Epidermal melanocyte (primary cell): ENCODE data around the gene UBE2I.

ENCODE experiments used
- DNase-seq: peaks from one replicate; pipeline ENCODE4 v3.0.0; 2011; ENCODE audit warnings: low spot score; ENCODE audit not compliant: insufficient read length

Gene UBE2I

DNA sequence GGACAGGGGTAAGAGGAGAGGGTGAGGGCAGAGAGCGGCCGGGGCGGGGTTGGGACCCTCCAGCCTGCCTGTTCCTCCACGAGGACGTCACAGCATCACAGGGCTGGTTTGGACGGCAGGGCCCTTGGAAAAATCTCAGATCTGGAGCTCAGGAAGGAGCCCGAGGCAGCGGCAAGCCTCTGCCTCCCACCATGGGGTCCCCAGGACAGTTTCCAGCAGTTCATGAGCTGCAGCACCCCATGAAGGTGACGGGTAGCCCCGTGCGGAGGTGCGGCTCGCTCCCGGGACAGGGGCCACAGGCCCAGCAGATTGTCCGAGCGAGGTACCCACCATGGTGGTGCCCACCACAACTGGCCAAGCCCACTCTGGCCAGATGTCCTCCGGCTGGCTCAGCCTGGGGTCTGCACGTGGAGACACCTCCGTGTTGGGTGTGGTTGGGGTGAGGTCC lies 32.3 kb upstream of the UBE2I start:
- DNase-seq: no peak

DNA sequence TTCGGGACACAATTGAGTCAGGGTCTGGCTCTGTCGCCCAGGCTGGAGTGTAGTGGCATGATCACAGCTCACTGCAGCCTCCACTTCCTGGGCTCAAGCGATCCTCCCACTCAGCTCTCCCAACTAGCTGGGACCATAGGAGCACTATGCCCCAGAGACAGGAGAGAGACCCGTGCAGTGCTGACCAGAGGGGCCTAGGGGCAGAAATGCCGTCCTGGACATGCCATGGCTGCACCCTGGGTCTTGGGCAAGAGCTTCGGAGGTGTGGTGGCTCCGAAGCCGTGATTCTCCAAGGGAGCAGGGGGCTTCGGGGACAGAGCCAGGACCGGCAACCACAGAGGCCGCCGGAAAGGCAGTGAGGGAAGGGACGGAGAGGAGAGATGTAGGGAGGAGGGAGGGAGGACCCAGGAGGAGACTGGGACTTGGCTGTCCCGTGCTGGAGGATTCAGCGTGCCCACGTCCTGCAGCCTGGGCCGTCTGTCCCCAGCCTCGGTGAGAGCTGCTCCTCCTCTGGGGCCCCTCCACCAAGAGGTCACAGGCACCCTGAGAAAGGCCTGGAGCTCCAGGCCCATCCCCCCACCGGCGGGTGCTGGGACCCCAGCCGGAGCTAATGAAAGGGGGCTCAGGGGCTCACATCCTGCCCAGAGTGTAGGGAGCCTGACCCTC lies 31.7 kb upstream of the UBE2I start:
- DNase-seq: no peak

- no peak for DNase-seq
Observed at GRCh38 chr16:1278477-1278876, 31.0 kb upstream of the UBE2I start.

GRCh38 chr16:1279081-1279944 lies 30.1 kb upstream of the UBE2I start:
- no peak for DNase-seq

DNA sequence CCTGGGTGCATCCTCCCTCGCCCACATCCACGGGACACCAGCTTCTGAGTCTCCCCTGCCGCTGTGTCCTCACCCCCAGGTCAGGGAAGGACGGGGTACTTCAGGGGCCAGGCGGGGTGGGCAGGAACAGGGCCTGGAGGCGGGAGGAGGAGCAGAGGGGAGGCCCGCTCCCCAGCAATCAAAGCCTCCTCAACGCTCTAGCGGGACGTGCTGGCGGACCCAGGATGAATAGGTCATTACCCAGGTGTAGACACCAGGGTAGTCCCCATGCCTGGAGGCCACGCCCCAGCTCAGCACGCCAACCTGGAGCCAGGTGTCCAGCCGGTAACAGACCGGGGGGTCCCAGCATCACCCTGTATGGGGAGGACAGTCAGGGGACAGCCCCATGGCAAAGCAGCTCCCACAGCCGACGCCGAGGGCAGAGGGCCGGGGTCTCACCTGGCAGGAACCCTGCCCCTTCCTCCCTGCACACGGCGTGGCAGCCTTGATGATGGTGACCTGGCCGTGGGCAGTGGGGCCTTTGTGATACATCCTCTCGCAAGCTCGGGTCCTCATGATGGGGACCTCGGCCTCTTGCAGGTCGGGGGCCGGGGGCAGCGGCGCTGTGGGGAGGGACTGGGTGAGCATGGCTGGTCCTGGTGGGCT lies 29.4 kb upstream of the UBE2I start:
- no peak for DNase-seq

DNA sequence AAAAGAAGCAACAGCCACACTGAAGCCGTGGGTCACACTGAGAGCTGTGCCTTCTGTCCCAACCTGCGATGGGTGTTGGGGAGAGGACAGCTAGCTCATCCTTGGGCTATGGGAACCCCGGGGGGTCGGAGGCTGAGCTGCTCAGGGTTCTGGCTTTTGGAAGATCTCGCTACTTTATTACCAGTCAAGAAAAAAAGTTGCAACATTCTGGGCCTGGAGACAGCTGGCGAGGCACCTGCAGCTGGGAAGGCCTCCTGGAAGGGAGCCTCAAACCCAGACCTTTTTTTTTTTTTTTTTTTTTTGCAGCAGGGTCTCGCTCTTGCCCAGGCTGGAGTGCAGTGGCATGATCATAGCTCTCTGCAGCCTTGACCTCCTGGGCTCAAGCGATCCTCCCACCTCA lies 28.7 kb upstream of the UBE2I start:
- DNase-seq: no peak

GRCh38 chr16:1281517-1281916 lies 27.9 kb upstream of the UBE2I start:
- no peak for DNase-seq

DNA sequence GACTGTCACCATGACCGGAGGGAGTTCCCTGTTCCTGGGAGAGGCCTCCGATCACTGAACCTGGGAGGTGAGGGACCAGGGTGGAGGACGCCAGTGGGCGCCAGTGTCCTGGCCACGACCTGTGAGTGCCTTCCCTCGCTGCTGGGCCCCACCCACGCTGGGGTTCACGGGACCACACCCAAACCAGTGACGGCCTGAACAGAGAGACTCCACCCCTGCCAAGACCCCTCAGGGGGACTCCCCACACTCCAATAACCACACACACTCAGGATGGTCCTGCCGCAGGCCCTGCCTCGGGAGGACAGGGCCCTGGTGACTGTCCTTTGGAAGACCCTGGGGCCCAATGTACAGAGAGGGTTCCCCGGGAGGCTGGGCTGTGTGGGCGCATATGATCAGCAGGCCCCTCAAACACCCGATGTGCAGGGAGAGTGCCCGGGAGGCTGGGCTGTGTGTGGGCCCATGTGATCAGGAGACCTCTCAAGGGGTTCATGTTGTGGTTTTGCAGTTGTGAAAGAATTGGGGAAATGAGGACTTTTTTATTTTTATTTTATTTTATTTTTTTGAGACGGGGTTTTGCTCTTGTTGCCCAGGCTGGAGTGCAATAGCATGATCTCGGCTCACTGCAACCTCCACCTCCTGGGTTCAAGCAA lies 27.0 kb upstream of the UBE2I start:
- no peak for DNase-seq

GRCh38 chr16:1283296-1283695 lies 26.1 kb upstream of the UBE2I start:
- no peak for DNase-seq

- no peak for DNase-seq
Observed at GRCh38 chr16:1283996-1284616, 25.3 kb upstream of the UBE2I start.

DNA sequence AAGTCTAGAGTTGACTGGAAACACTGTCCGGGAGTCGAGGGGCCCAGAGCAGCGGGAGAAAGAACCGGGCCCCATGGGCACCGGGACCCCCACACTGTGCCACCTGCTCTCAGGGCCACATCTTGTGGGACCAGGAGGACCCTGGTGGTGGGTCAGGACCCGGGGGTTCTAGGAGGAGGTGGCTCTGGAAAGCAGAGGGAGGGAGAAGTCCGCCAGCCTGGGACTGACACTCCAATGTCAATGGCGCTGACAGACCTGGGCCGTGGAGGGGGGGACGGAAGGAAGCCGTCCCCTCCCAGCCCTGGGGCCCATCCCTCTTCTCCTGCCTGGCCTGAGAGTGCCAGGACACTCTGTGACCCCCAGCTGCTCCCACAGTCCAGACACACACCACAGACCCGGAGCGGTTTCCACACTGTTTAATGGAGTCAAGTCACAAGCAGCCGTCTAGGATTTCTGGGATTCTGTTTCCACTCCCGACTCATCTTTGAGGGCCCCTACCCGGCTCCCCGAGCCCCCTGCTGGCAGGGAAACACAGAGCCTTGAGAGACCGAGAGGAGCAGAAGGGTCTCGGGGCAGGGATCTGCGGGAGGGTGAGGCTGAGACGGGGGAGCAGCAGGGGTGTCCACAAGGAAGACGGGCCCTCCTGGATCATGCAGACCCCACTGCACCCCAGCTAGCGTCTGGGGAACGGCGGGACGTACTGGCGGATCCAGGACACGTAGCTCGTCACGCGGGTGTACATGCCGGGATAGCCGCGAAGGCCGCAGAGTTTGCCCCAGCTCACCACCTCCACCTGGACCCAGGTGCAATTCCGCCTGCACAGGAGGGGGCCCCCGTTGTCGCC lies 23.5 kb upstream of the UBE2I start:
- no peak for DNase-seq

DNA sequence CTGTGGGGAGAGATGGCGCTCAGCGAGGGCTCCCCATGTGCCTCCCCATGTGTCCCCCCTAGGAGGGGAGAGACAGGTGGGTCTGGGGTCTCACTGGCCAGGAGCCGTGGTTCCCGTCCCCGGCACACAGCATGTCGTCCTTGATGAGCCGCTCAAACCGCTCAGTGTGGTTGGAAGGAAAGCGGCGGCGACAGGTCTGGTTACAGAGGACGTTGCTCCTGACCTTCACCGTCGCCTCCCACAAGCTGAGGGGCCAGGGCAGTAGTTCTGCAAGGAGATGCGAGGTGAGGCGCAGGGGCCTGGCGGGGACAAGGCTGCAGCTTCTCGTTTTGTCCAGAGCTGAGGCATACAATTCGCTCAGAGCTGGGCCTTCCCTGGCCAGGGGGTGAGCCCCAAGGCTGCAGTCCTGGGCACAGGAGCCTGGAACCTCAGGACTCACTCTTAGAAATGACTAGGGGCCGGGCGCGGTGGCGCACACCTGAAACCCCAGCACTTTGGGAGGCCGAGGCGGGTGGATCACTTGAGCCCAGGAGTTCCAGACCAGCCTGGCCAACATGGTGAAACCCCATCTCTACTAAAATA lies 22.8 kb upstream of the UBE2I start:
- DNase-seq: no peak

DNA sequence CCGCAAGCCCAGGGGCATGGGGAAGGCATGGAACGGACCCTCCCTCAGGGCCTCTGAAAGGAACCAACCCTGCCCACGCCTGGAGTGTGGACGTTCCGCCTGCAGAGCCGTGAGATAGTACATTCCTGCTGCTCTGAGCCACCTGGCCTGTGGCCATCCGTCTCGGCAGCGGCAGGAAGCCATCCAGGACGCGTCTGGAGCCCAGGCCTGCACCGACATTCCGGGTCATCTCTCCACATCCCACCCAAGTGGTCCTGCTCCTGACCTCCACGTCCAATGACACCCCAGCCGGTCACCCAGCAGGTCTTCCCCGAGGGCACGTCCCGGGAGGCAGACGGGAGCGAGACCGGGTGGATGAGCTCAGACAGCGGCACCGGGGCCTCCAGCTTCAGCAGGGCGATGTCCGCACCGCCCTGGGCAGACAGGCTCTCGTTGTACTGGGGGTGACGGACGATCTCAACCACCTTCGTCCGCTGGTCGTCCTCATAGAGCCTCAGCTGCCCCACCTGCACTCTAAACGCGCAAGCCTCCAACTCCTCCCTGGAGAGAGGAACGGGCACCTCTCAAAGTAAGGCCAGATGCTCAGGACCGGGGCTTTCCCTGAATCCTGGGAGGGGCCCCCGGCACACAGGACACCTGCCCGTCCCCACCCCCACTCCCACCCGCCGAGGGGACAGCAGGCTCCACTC lies 21.3 kb upstream of the UBE2I start:
- DNase-seq: no peak

DNA sequence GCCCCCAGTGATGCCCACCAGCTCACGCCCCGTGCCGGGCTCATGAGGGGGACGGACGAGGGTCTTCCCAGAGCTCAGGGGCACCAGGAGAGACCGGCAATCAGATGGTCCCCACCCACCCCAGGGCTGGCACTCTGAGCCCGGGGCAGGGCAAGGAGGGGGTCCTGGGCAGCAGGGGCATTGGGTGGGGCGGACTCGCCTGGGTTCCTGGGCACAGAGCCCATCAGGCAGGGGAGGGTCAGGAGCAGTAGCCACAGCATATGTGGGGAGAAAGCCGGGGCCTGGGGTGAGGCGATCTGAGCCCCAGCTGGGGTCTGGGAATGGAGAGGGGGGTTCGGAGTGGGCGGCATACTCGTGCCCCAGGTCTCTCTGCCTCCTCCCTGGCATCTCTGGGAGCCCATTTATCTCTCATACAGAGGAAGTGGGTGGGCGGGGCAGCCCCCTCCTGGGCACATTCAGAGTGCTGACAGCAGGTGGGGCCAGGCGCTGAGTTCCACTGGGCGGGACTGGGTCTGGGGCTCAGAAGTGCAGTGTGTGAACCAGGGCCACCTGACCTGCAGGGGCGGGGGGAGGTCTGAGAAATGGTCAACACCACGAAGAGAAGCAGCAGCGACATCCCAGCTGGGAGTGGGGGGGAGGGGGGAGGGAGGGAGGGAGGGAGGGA lies 20.5 kb upstream of the UBE2I start:
- DNase-seq: no peak

- DNase-seq: no peak
Observed at GRCh38 chr16:1289477-1289866, 20.0 kb upstream of the UBE2I start.

- no peak for DNase-seq
Observed at GRCh38 chr16:1290063-1290501, 19.4 kb upstream of the UBE2I start.

DNA sequence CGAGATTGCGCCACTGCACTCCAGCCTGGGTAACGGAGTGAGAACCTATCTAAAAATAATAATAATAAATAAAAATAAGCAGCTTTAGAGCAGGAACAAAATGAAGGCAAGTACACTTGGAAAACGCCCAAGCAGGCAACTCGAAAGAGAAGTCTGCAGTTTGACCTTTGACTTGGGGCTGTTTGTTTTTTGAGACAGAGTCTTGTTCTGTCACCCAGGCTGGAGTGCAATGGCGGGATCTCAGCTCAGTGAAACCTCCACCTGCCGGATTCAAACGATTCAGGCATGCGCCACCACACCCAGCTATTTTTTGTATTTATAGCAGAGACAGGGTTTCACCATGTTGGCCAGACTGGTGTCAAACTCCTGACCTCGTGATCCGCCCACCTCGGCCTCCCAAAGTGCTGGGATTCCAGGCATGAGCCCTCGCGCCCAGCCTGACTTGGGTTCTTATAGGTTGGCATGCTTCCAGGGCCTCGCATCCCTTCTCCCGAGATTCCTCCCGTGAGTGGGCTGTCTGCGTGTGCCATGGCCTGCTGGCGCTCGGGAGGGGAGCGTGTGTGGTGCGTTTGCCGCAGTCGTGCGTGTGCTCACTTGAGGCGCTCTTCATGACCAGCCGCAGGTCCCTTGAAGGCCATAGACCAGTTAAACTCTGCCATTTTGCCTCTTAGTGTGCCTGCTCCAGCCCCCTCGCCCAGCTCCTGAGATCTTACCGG lies 18.4 kb upstream of the UBE2I start:
- DNase-seq: no peak

GRCh38 chr16:1291576-1291974 lies 17.9 kb upstream of the UBE2I start:
- DNase-seq: no peak
